Heart right ventricle (tissue), 16 donors: ENCODE measurements around the gene S100A10. TPM values are rescaled to one million over a fixed set of nuclear protein-coding genes. Genes with fewer than 3 reads are reported as not detected.

Experiments used
- ATAC-seq, 8 donors: fragments of 200-7000 bp; cut with Tn5 transposase; one replicate each; pipeline ENCODE4 v1.9.1; 2020; ENCODE audit warnings: mild to moderate bottlenecking in 8 of 8, moderate library complexity in 8 of 8, moderate number of reproducible peaks in 1 of 8
- DNase-seq, 2 donors: peaks; one replicate each; pipeline ENCODE4 v3.0.0-alpha.2; 2020
- H3K27ac ChIP-seq, 10 donors: fragments of 200-600 bp; sonication (generic) in 2 of 10; one replicate each; pipeline versions ENCODE4 v1.5.0 to v1.8.0; 2020 to 2022; ENCODE audit warnings: mild to moderate bottlenecking in 3 of 10
- H3K27me3 ChIP-seq, 7 donors: fragments of 200-600 bp; one replicate each; pipeline ENCODE4 v1.8.0; 2021 to 2022; ENCODE audit warnings: mild to moderate bottlenecking in 2 of 7
- H3K36me3 ChIP-seq, 9 donors: fragments of 200-600 bp; sonication (generic) in 1 of 9; one replicate each; pipeline versions ENCODE4 v1.5.0 to v1.8.0; 2020 to 2022; ENCODE audit warnings: mild to moderate bottlenecking in 2 of 9
- H3K4me1 ChIP-seq, 9 donors: fragments of 200-600 bp; sonication (generic) in 1 of 9; one replicate each; pipeline versions ENCODE4 v1.5.0 to v1.8.0; 2020 to 2022; ENCODE audit warnings: mild to moderate bottlenecking in 4 of 9
- H3K4me3 ChIP-seq, 10 donors: fragments of 200-600 bp; sonication (generic) in 2 of 10; one replicate each; pipeline versions ENCODE4 v1.5.0 to v1.8.0; 2020 to 2022; ENCODE audit warnings: mild to moderate bottlenecking in 7 of 10, moderate library complexity in 2 of 10
- H3K9me3 ChIP-seq, 11 donors: fragments of 200-600 bp in 10 of 11; sonication (generic) in 2 of 11; one replicate each; pipeline versions ENCODE4 v1.5.0 to v1.8.0; 2013 to 2022; ENCODE audit warnings: mild to moderate bottlenecking in 2 of 11, control low read depth in 1 of 11, moderate library complexity in 1 of 11
- CTCF ChIP-seq, 9 donors: fragments of 200-600 bp; sonication (generic) in 2 of 9; IDR thresholded peaks; one replicate each; pipeline versions ENCODE4 v1.5.0 to v1.8.0; 2021 to 2022; ENCODE audit warnings: antibody characterized with exemption in 9 of 9, mild to moderate bottlenecking in 5 of 9, moderate library complexity in 1 of 9
- WGBS, 2 donors: extraction: QIAGEN DNeasy Blood & Tissue Kit; methylation state at CpG; one replicate each; pipeline ENCODE4 v1.1.7; 2013; ENCODE audit warnings: inconsistent platforms in 1 of 2; 5-methylcytosine and 5-hydroxymethylcytosine counted together
- intact Hi-C, 10 donors: fragments of 100-400 bp; cut with DNase I; formaldehyde crosslinking; loops; one replicate each; pipeline versions ENCODE4 v1.11.1 to v1.14.2; 2022
- polyA plus RNA-seq, 2 donors: library from polyadenylated mRNA; stranded (reverse); fragments of 200-250 nt; gene quantifications; one replicate each; pipeline ENCODE4 v1.2.3, GENCODE V29; 2013
- total RNA-seq, 10 donors: library from RNA; stranded (reverse); fragmentation: NEBNext Ultra II Directional in 3 of 10; extraction: Animal tissue kit (Norgen Biotek cat#: 25700) in 3 of 10; gene quantifications; one replicate each; pipeline versions ENCODE4 v1.2.1 to v1.2.4, GENCODE V29; 2021 to 2023
- donor health status: Arrhythmogenic right ventricular cardiomyopathy.
- donor health status: ischemic (EF 13 %, LVEDD 7.1; RV severe dilation, severe dysfunction).
- donor health status: healthy with polysubstance abuse.
- donor health status: DM: no; HTN: yes; CAD: no.
- donor health status: DM: no; HTN: no; CAD: no.
- donor health status: ischemic (EF 25% LVEDD 6.9; RV normal size, moderate dysfunction).
- donor health status: ischemic (EF 25% LVEDD 5.7; RV mildly dilated, moderate dysfunction).
- donor health status: healthy.
- donor health status: DM: yes; HTN: yes; CAD: no.
- donor health status: Ischemic cardiomyopathy.
- donor health status: ischemic (EF 35%, LVEDD 5.7; RV mildly dilated, moderate dysfunction).
- donor health status: nonischemic (EF 11% LVEDD 7.7; RV severe dilation, severe dysfunction).
- donor health status: DM: yes; HTN: yes; CAD: no.
- donor health status: PGD.
- donor health status: ischemic (EF 29% LVEDD 5.4; RV normal size, mild dysfunction).
- donor health status: nonischemic (EF 23%, LVEDD 6.1; RV moderate dilation, normal function).

Gene S100A10
- total and polyA plus RNA-seq, 12 donors, result 71.3 to 519 (median 245) TPM

- ATAC-seq, result no peak
Measured at GRCh38 chr1:152038871-152039270, 45.2 kb upstream of the S100A10 start.

GRCh38 chr1:152036267-152037216 is 42.9 kb upstream of the S100A10 start, which contains the start of gene S100A11:
S100A11 (minus strand) TSS chr1:152037004; CDS start chr1:152036915, 89 bp downstream.
- Histone ChIP-seq H3K36me3 (peaks cover 0 to 29% (median 16%) of the 10 kb centered on the region in 9 donors), H3K27me3 (no peaks in the 10 kb centered on the region), H3K4me3 (peak within 1 kb of the TSS; percentile 51 to 82 (median 66)), H3K4me1 (peaks cover 0 to 63% (median 22%) of the 10 kb centered on the region in 9 donors), H3K27ac (peak within 1 kb of the TSS; percentile 83 to 98 (median 94)), H3K9me3 (no peaks in the 10 kb centered on the region)
- 1% methylated on average over 53 of the region's 53 CpGs for WGBS, 2 donors
- intact Hi-C loops, result no loop called here
- ATAC-seq (peak; percentile 96 to 97 (median 97)), DNase-seq (peak; percentile 91 to 92)
- no peak for TF ChIP-seq CTCF (IDR thresholded peaks at IDR 0.05)

More at GRCh38 chr1:152038871-152039270, 45.2 kb upstream of the S100A10 start:
- Histone ChIP-seq H3K27ac (peak overlapping the region in 1 of 10 donors; percentile 98), H3K9me3 (no peaks in the 10 kb centered on the region), H3K27me3 (peaks cover 0 to 4% (median 0%) of the 10 kb centered on the region in 7 donors), H3K36me3 (peaks cover 0 to 5% (median 0%) of the 10 kb centered on the region in 9 donors), H3K4me3 (no peak overlapping the region), H3K4me1 (peaks cover 0 to 48% (median 17%) of the 10 kb centered on the region in 9 donors)
- DNase-seq, result no peak
- WGBS, 2 donors, result 94 to 96% methylated on average over 10 of the region's 10 CpGs
- no peak for TF ChIP-seq CTCF (IDR thresholded peaks at IDR 0.05)
- intact Hi-C loops, result no loop called here

GRCh38 chr1:152035539-152036266 is 42.0 kb upstream of the S100A10 start:
- TF ChIP-seq CTCF (IDR thresholded peaks at IDR 0.05), result no peak
- 29 to 40% methylated on average over 17 of the region's 17 CpGs for WGBS, 2 donors
- ATAC-seq, result peak in 5 of 8 donors; percentile 14 to 54 (median 35)
- H3K4me3 ChIP-seq, result peak overlapping the region; percentile 51 to 82 (median 66)
- H3K9me3 ChIP-seq, result no peaks in the 10 kb centered on the region
- no peaks in the 10 kb centered on the region for H3K27me3 ChIP-seq
- peaks cover 0 to 70% (median 22%) of the 10 kb centered on the region in 9 donors for H3K4me1 ChIP-seq
- peak overlapping the region; percentile 83 to 98 (median 94) for H3K27ac ChIP-seq
- intact Hi-C loops, result no loop called here
- peaks cover 0 to 37% (median 16%) of the 10 kb centered on the region in 9 donors for H3K36me3 ChIP-seq
- DNase-seq, result peak in 1 of 2 donors; percentile 16
